Kidney tubule cell (primary cell): ENCODE results near the gene OLFM3.

Source experiments
- DNase-seq: peaks from one replicate; pipeline ENCODE4 v3.0.0-alpha.2; 2018; ENCODE audit warnings: low spot score

OLFM3 gene

GRCh38 chr1:101996825-101997465, at the start of gene OLFM3:
TSS of gene OLFM3 (minus strand) at chr1:101996926.
- peak; percentile 1 for DNase-seq

DNA sequence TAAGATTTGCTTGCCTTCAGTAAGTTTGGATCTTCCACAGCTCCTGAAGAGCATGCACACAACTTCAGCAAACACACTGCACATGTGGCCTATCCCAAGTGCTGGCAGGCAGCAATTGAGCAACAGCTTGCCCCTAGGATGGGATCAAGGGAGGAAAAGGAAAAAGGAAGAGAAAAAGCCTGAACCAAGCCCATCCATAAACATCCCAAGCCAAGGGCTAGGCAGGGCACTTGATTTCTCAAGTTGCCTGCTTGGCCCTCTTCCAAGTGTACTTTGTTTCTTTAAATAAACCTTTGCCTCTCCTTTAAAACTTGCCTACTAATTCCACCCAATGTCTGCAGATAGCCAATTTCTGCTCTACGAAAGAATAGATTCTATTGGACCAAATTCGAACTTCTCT, 49.0 kb upstream of the OLFM3 start:
- DNase-seq: no peak

DNA sequence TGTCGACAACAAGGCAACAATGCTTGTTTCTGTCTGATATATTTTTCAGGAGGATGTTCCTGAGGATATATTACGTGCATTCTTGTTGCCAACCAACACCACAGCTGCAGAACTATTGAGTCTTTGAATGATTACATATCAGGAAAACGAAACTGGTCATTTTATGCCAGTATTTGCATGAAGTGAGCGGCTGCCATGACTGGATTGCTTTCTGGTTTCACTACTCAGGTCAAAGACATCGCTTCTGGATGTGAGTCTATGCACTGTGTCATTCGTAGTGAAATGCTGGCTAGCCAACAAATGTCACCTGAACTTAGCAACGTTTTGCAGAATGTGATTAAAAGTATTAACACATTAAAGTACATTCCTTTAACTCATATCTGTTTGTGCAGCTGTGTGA, 35.8 kb upstream of the OLFM3 start:
- DNase-seq: no peak

- no peak for DNase-seq
These were observed 22.8 kb upstream of the OLFM3 start for GRCh38 chr1:102019530-102019929.

DNA sequence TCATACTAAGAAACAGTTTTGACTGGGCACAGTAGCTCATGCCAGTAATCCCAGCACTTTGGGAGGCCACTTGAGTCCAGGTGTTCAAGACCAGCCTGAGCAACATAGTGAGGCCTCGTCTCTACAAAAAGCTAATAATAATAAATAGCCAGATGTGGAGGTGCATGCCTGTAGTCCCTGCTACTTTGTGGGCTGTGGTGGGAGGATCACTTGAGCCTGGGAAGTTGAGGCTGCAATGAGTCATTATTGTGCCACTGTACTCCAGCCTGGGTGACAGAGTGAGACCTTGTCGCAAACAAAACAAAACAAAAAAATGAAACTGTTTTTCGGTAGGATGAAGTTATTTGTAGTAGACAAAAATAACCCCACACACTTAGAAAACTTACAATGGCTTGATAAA, 19.0 kb upstream of the OLFM3 start:
- no peak for DNase-seq

DNA sequence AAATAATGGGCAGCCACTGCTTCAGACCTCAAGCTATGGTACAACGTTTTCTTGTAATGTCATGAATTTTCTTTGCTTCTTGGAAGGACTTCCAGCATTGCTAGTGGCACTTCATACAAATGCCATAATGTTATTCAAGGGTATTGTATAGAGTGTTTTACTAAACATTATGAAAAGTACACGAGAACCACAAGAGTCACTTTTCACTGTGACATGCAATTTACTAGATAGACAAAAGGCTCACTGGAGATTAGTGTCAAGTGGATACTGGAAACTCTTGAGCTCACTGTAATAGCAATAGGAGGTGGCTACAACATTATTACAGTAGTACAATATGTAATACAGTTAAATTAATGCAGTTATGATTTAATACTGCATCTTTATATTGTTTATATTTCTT, 5.3 kb upstream of the OLFM3 start:
- DNase-seq: no peak

DNA sequence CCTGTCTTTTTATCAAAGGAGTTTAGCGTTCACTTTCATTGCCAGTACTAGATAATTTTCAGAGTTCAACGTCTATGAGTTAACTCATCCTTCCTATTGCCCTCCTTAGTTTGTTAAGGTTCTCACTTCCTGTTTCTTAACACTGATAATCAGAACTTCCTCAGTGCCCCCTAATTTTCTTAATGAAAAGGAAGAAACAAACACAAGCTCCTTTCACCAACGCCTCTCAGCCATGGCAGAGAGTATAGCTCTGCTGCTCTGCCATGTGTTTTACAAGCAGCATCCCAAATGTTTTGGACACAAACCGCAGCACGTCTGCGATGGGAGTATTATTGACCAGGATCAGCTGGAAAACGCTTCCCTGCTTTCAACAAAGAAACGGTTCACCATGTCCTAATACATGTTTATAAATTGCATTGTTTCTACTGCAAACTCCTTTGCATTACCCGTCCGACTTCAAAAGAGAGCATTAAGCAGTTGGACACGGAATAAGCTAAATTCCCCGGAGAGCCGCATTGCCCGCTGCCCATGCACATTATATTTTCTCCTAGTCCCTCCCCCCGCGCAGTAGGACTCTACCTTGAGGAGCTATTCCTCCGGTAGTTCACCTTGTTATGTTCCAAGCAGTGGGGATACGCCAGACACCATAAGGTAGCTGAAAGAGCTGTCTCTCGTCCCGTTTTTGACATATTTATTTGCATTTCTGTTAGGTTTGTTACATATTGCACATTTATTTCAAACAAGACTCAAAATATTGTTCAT, 561 bp downstream of the OLFM3 start:
- DNase-seq: no peak

DNA sequence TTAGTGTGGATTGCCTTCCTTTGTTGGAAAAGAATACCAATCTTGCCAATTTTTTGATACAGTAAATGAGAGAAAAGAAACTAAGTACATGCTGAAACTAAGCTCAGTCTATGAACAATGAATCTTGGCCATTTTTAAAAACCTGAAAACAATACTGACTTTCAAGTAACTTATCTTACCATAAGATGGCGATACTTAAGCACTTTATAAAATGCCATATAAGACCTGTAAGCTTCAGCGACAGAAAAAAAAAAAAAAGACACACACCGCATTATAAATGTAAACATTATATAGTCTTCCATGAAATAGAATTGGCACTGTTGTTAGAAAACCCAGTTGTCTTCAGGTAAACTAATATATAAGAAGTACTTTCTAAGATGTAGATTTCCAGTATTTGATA, 3.0 kb downstream of the OLFM3 start:
- DNase-seq: no peak

GRCh38 chr1:101992821-101993575, 3.7 kb downstream of the OLFM3 start:
- no peak for DNase-seq

- DNase-seq: no peak
These were observed 15.8 kb downstream of the OLFM3 start for GRCh38 chr1:101980974-101981373.

DNA sequence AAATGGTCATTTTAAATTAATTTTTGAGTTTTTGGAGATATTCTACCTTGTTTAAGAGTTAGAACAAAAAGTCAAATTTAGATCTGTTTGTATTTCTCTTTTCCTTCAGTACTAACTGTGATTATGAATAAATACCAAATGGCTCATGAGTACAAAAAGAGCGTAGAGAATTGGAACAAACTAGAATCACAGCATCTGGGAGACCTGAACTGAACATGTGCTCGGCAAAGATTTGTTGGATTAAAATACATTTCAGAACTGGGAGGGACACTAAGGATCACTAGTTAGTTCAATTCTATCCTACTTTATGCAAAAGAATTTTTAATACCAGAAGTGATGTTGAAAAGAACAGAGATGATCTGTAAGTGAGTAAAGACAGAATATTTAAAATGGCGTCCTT, 19.5 kb downstream of the OLFM3 start:
- no peak for DNase-seq

GRCh38 chr1:101976161-101976560, 20.6 kb downstream of the OLFM3 start:
- DNase-seq: no peak

DNA sequence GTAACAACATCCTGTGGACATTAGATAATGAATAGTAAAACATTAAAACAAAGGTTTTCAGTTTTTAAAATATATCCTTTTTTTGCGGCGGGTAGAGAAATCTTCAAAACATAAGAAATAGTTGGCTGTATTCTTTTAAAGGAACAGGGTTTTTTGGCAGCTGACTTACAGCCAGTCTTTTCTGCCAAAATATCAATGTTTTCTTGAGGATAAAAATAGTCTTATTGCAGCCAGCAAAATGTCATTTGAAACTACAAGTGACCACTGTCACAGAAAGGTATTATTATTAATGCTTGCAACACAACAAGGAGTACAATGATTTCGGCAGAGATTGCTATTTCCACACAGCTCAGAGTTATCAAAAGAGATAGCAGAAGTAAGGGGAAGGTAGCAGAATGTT, 21.4 kb downstream of the OLFM3 start:
- DNase-seq: no peak

- DNase-seq: no peak
These were observed 22.0 kb downstream of the OLFM3 start for GRCh38 chr1:101974599-101975274.

DNA sequence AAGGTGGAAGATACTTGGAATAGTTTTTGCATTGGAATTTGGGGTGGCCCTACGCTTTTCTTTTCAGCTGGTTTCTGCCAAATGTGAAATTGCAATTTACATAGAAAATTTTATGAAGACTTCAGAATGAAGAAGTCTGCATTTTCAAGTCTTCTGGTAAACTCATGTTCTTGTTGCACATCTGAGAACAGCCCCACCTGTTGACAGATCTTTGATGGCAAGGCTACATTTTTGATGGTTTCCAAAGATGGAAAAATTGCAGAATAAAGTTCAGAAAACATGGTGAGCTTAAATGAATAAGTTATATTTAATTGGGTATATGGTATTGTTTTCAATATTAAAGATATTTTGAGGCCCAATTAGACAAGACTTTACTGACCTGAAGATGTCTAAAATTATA, 25.4 kb downstream of the OLFM3 start:
- DNase-seq: no peak

GRCh38 chr1:101967871-101968270, 28.9 kb downstream of the OLFM3 start:
- DNase-seq: no peak

- no peak for DNase-seq
These were observed 31.4 kb downstream of the OLFM3 start for GRCh38 chr1:101965341-101965740.

- no peak for DNase-seq
These were observed 32.0 kb downstream of the OLFM3 start for GRCh38 chr1:101964708-101965107.

GRCh38 chr1:101960142-101960541, 36.6 kb downstream of the OLFM3 start:
- DNase-seq: no peak

GRCh38 chr1:101959456-101959855, 37.3 kb downstream of the OLFM3 start:
- no peak for DNase-seq

- no peak for DNase-seq
These were observed 39.0 kb downstream of the OLFM3 start for GRCh38 chr1:101957771-101958170.

DNA sequence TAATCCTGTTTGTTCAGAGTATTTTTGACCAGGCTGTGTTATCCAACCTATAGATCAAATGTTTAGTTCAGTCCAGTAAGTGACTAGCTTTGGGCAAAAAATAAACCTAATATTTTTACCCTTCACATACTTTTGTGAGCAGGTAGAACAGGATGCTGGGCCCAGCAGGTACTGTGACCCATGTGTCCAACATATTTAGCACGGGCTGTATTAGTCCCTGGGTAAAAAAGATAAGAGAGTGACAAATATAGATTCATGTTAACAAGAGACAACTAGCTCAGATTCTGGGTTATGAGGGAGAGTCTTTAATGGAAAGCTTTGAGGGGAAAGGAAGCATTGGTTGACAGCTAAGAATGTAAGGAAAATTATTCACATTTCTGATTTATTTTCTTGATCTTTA, 43.1 kb downstream of the OLFM3 start:
- DNase-seq: no peak

- no peak for DNase-seq
These were observed 50.8 kb downstream of the OLFM3 start for GRCh38 chr1:101945884-101946283.
